HCT116 (cell line): Measurements from ENCODE around the gene CDIP1. TPM values are rescaled to one million over a fixed set of nuclear protein-coding genes. Genes with fewer than 3 reads are reported as not detected.

Experiments
- ATAC-seq: fragments of 200-7000 bp; cut with Tn5 transposase; 2 replicates; pipeline ENCODE4 v1.9.1; 2020; ENCODE audit warnings: mild to moderate bottlenecking, moderate library complexity
- BruUV-seq: library from RNA; stranded (reverse); fragments of 400-500 nt; replicated peaks from 2 replicates; lab custom pipeline; 2021; lab: Mats Ljungman, UMichigan
- CTCF ChIA-PET: fragments of 300-600 bp; sonication (Branson Sonifier 250); formaldehyde crosslinking; loops from one replicate; lab custom pipeline; 2021; ENCODE audit warnings: antibody characterized with exemption; lab: Charles Lee
- POLR2A ChIA-PET: fragments of 300-600, 350-600 bp; sonication (Branson Sonifier 250); formaldehyde crosslinking; loops from one replicate; lab custom pipeline; 2021; ENCODE audit warnings: antibody characterized with exemption; lab: Charles Lee
- RAD21 ChIA-PET, 2 experiments: fragments of 300-600 bp; sonication (Branson Sonifier 250); formaldehyde crosslinking; loops; one replicate each; lab custom pipeline; 2023; ENCODE audit warnings: low total read pairs in 2 of 2; ENCODE audit not compliant: uncharacterized antibody in 2 of 2, unreplicated experiment in 2 of 2, low non-redundant PET in 1 of 2; lab: Charles Lee
- DNase-seq: peaks from one replicate; pipeline ENCODE4 v3.0.0-alpha.2; 2010; ENCODE audit warnings: low read depth, low spot score
- H2AFZ ChIP-seq: fragments of 200-600 bp; shearing (Covaris generic), sonication (generic); 2 replicates; pipeline ENCODE4 v1.6.1; 2017; ENCODE audit warnings: low read depth, mixed run types, mixed read lengths, antibody characterized with exemption, low read length; ENCODE audit not compliant: poor library complexity, severe bottlenecking
- H3K27ac ChIP-seq: 2 replicates; pipeline ENCODE4 v1.5.1; 2012; ENCODE audit warnings: low read depth, low read length
- H3K27me3 ChIP-seq: fragments of 200-600 bp; sonication (generic); 2 replicates; pipeline ENCODE4 v1.6.1; 2016; ENCODE audit warnings: mixed run types, low read length, mixed read lengths; ENCODE audit not compliant: insufficient read depth
- H3K36me3 ChIP-seq, 2 experiments: fragments of 200-500 bp in 1 of 2; fragments of 200-600 bp in 1 of 2; sonication (Bioruptor generic) in 1 of 2; sonication (generic) in 1 of 2; 2 replicates each; pipeline versions ENCODE4 v1.5.1 to v1.6.1; 2014 to 2016; ENCODE audit warnings: low read length in 2 of 2, inconsistent platforms in 1 of 2, mixed read lengths in 1 of 2, mixed run types in 1 of 2; ENCODE audit not compliant: insufficient read depth in 2 of 2, control insufficient read depth in 1 of 2
- H3K4me1 ChIP-seq, 2 experiments: fragments of 200-600 bp in 1 of 2; sonication (generic) in 1 of 2; 2 replicates each; pipeline versions ENCODE4 v1.5.1 to v1.6.1; 2012 to 2017; ENCODE audit warnings: low read length in 2 of 2, inconsistent platforms in 1 of 2, mild to moderate bottlenecking in 1 of 2, mixed read lengths in 1 of 2, mixed run types in 1 of 2, moderate library complexity in 1 of 2; ENCODE audit not compliant: insufficient read depth in 2 of 2, control insufficient read depth in 1 of 2
- H3K4me2 ChIP-seq: fragments of 200-600 bp; sonication (generic); 2 replicates; pipeline ENCODE4 v1.6.1; 2017; ENCODE audit warnings: mixed run types, low read length, mixed read lengths
- H3K4me3 ChIP-seq, 2 experiments: fragments of 200-600 bp in 1 of 2; sonication (generic) in 1 of 2; replicated peaks in 1 of 2; 2 replicates each; pipeline ENCODE4 v1.5.1; 2011 to 2016; ENCODE audit warnings: low read length in 2 of 2, control low read depth in 1 of 2, low read depth in 1 of 2, mild to moderate bottlenecking in 1 of 2, mixed read lengths in 1 of 2, mixed run types in 1 of 2
- H3K79me2 ChIP-seq: fragments of 200-600 bp; sonication (generic); 2 replicates; pipeline ENCODE4 v1.6.1; 2017; ENCODE audit warnings: mild to moderate bottlenecking, mixed run types, low read length, moderate library complexity, mixed read lengths; ENCODE audit not compliant: insufficient read depth
- H3K9ac ChIP-seq: fragments of 200-600 bp; sonication (generic); 2 replicates; pipeline ENCODE4 v1.6.1; 2016; ENCODE audit warnings: low read length, mixed read lengths
- H3K9me2 ChIP-seq: fragments of 200-600 bp; sonication (generic), shearing (Covaris generic); 2 replicates; pipeline ENCODE4 v1.6.1; 2017; ENCODE audit warnings: mixed run types, mild to moderate bottlenecking, moderate library complexity; ENCODE audit not compliant: insufficient read depth
- H3K9me3 ChIP-seq, 2 experiments: fragments of 200-500 bp in 1 of 2; fragments of 200-600 bp in 1 of 2; sonication (Bioruptor generic) in 1 of 2; sonication (generic) in 1 of 2; 2 replicates each; pipeline ENCODE4 v1.6.1; 2014 to 2017; ENCODE audit warnings: low read length in 2 of 2, mixed read lengths in 2 of 2, inconsistent platforms in 1 of 2, low read depth in 1 of 2, mild to moderate bottlenecking in 1 of 2, mixed run types in 1 of 2, moderate library complexity in 1 of 2; ENCODE audit not compliant: control insufficient read depth in 1 of 2, insufficient read depth in 1 of 2
- H4K20me1 ChIP-seq: fragments of 200-600 bp; sonication (generic), shearing (Covaris generic); 2 replicates; pipeline ENCODE4 v1.6.1; 2017; ENCODE audit warnings: mixed run types, mild to moderate bottlenecking, moderate library complexity; ENCODE audit not compliant: insufficient read depth
- CBX3 ChIP-seq: IDR thresholded peaks from 2 replicates; pipeline ENCODE4 v1.6.1; 2012; ENCODE audit warnings: low read depth
- CEBPB ChIP-seq: IDR thresholded peaks from 2 replicates; pipeline ENCODE4 v1.6.1; 2012; ENCODE audit warnings: low read depth
- EGR1 ChIP-seq: IDR thresholded peaks from 2 replicates; pipeline ENCODE4 v1.6.1; 2012; ENCODE audit warnings: low read depth
- ELF1 ChIP-seq: IDR thresholded peaks from 2 replicates; pipeline ENCODE4 v1.6.1; 2012; ENCODE audit warnings: low read depth, borderline replicate concordance
- EZH2 ChIP-seq: fragments of 200-600 bp; sonication (generic); IDR thresholded peaks from 2 replicates; pipeline ENCODE4 v1.6.1; 2017; ENCODE audit warnings: antibody characterized with exemption, mixed run types
- EZH2phosphoT487 ChIP-seq: fragments of 200-600 bp; IDR thresholded peaks from 2 replicates; pipeline ENCODE4 v1.6.1; 2018; ENCODE audit warnings: antibody characterized with exemption, borderline replicate concordance
- FOSL1 ChIP-seq: IDR thresholded peaks from 2 replicates; pipeline ENCODE4 v1.6.1; 2012; ENCODE audit warnings: low read depth
- JUND ChIP-seq: IDR thresholded peaks from 2 replicates; pipeline ENCODE4 v1.6.1; 2012
- POLR2A ChIP-seq: IDR thresholded peaks from 2 replicates; pipeline ENCODE4 v1.7.0; 2011; ENCODE audit warnings: borderline replicate concordance; ENCODE audit not compliant: insufficient read depth, insufficient read length; ENCODE audit errors: extremely low read depth
- POLR2AphosphoS5 ChIP-seq: IDR thresholded peaks from 2 replicates; pipeline ENCODE4 v1.6.1; 2011; ENCODE audit warnings: mild to moderate bottlenecking, low read depth, low read length, moderate library complexity
- SIN3A ChIP-seq: IDR thresholded peaks from 2 replicates; pipeline ENCODE4 v1.6.1; 2012; ENCODE audit warnings: low read depth
- SP1 ChIP-seq: IDR thresholded peaks from 2 replicates; pipeline ENCODE4 v1.6.1; 2012; ENCODE audit warnings: low read depth
- SRF ChIP-seq: IDR thresholded peaks from 2 replicates; pipeline ENCODE4 v1.6.1; 2012; ENCODE audit warnings: low read depth
- YY1 ChIP-seq: IDR thresholded peaks from 2 replicates; pipeline ENCODE4 v1.6.1; 2011; ENCODE audit warnings: low read length, low read depth, moderate library complexity, mild to moderate bottlenecking; ENCODE audit not compliant: insufficient replicate concordance; ENCODE audit errors: extremely low read depth
- ZNF274 ChIP-seq: fragments of 200-500 bp; sonication (Bioruptor generic); IDR thresholded peaks from 2 replicates; pipeline ENCODE4 v1.6.1; 2014; ENCODE audit warnings: mild to moderate bottlenecking, low read depth, low read length, inconsistent platforms
- intact Hi-C: fragments of 100-400 bp; cut with micrococcal nuclease; formaldehyde crosslinking; loops from 2 replicates; pipeline ENCODE4 v1.10.0; 2022
- total RNA-seq: library from RNA; stranded (reverse); gene quantifications from one replicate; pipeline ENCODE4 v1.2.1, GENCODE V29; 2021; ENCODE audit not compliant: unreplicated experiment
- TF ChIP-seq, protein P1 (sequence below): IDR thresholded peaks from 2 replicates; pipeline ENCODE4 v1.6.1; 2011; ENCODE audit warnings: mild to moderate bottlenecking, low read length, moderate library complexity; ENCODE audit not compliant: insufficient replicate concordance; ENCODE audit errors: extremely low read depth
- TF ChIP-seq, protein P2 (sequence below): IDR thresholded peaks from 2 replicates; pipeline ENCODE4 v1.6.1; 2012; ENCODE audit warnings: low read depth
- TF ChIP-seq, protein P3 (sequence below): IDR thresholded peaks from 2 replicates; pipeline ENCODE4 v1.6.1; 2012

The CDIP1 gene
- total RNA-seq, 1 experiment from 2014 or later = 7.2 TPM

DNA sequence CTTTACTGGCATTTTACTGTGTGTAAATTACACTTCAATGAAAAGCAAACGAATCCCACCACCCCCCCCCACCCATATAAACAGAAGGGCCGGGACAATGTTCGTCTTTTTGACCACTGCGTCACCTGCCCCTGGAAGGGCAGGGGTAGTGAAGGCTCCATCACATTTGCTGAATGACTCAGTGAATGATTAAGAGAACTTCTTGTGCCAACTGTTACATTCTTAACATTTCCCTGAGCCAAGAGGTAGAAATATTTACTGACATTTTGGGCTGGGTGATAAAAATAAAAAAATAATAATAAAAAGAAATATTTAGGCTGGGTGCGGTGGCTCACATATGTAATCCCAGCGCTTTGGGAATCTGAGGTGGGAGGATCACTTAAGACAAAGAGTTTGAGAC, 41.7 kb upstream of the CDIP1 start (continued):
- no peak for TF ChIP-seq CBX3

DNA sequence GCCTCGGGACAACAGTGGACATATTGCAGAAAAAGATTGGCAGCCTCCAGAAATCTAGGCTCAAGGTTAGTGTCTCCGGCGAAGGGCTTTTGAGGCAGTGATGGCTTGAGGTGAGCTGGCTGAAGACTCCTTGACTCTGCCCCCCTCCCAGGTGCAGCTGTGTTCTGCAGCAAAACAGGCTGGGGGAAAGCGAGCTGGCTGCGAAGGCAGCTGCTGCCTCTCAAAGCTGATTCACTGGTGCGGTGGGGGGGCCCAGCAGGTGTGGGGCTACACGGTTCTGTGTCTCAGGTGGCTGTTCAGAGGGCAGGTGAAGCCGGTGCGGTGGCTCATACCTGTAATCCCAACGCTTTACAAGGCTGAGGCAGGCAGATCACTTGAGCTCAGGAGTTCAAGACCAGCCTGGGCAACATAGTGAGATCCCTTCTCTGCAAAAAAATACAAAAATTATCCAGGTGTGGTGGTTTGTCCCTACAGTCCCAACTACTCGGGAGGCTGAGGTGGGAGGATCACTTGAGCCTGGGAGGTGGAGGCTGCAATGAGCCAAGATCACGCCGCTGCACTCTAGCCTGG, 40.5 kb upstream of the CDIP1 start:
- intact Hi-C loops = no loop called here
- no peaks in the 10 kb centered on the region for H3K9me2 ChIP-seq
- no peak overlapping the region for H3K27ac ChIP-seq
- TF ChIP-seq EZH2 = no peak
- TF ChIP-seq CEBPB = no peak
- no peak for TF ChIP-seq YY1
- TF ChIP-seq ELF1 = no peak
- no peak for TF ChIP-seq EGR1
- no peak for TF ChIP-seq EZH2phosphoT487
- TF ChIP-seq POLR2AphosphoS5 = no peak
- TF ChIP-seq, protein P1, sequence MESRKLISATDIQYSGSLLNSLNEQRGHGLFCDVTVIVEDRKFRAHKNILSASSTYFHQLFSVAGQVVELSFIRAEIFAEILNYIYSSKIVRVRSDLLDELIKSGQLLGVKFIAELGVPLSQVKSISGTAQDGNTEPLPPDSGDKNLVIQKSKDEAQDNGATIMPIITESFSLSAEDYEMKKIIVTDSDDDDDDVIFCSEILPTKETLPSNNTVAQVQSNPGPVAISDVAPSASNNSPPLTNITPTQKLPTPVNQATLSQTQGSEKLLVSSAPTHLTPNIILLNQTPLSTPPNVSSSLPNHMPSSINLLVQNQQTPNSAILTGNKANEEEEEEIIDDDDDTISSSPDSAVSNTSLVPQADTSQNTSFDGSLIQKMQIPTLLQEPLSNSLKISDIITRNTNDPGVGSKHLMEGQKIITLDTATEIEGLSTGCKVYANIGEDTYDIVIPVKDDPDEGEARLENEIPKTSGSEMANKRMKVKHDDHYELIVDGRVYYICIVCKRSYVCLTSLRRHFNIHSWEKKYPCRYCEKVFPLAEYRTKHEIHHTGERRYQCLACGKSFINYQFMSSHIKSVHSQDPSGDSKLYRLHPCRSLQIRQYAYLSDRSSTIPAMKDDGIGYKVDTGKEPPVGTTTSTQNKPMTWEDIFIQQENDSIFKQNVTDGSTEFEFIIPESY = no peak
- no peak for TF ChIP-seq CBX3
- TF ChIP-seq, protein P2, sequence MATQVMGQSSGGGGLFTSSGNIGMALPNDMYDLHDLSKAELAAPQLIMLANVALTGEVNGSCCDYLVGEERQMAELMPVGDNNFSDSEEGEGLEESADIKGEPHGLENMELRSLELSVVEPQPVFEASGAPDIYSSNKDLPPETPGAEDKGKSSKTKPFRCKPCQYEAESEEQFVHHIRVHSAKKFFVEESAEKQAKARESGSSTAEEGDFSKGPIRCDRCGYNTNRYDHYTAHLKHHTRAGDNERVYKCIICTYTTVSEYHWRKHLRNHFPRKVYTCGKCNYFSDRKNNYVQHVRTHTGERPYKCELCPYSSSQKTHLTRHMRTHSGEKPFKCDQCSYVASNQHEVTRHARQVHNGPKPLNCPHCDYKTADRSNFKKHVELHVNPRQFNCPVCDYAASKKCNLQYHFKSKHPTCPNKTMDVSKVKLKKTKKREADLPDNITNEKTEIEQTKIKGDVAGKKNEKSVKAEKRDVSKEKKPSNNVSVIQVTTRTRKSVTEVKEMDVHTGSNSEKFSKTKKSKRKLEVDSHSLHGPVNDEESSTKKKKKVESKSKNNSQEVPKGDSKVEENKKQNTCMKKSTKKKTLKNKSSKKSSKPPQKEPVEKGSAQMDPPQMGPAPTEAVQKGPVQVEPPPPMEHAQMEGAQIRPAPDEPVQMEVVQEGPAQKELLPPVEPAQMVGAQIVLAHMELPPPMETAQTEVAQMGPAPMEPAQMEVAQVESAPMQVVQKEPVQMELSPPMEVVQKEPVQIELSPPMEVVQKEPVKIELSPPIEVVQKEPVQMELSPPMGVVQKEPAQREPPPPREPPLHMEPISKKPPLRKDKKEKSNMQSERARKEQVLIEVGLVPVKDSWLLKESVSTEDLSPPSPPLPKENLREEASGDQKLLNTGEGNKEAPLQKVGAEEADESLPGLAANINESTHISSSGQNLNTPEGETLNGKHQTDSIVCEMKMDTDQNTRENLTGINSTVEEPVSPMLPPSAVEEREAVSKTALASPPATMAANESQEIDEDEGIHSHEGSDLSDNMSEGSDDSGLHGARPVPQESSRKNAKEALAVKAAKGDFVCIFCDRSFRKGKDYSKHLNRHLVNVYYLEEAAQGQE = no peak
- TF ChIP-seq SIN3A = no peak
- no peak for TF ChIP-seq SP1
- no peak for TF ChIP-seq SRF
- TF ChIP-seq JUND = no peak
- no peak for TF ChIP-seq ZNF274
- no peak for TF ChIP-seq FOSL1
- no peak for TF ChIP-seq POLR2A
- TF ChIP-seq, protein P3, sequence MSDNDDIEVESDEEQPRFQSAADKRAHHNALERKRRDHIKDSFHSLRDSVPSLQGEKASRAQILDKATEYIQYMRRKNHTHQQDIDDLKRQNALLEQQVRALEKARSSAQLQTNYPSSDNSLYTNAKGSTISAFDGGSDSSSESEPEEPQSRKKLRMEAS = no peak
- TF ChIP-seq, all 23 proteins: peak for 0
- Histone ChIP-seq H3K9ac (no peak overlapping the region), H3K79me2 (no peaks in the 10 kb centered on the region), H3K27me3 (no peaks in the 10 kb centered on the region), H4K20me1 (no peaks in the 10 kb centered on the region), H3K4me2 (no peak overlapping the region), H2AFZ (no peak overlapping the region), H3K36me3 (no peaks in the 10 kb centered on the region), H3K4me3 (no peak overlapping the region), H3K9me3 (no peaks in the 10 kb centered on the region), H3K4me1 (no peaks in the 10 kb centered on the region)
- no TSS peak for BruUV-seq
- DNase-seq = no peak
- POLR2A ChIA-PET = no interaction called here
- ATAC-seq = no peak
- RAD21 ChIA-PET = no interaction called here
- CTCF ChIA-PET = no interaction called here
